Retinal pigment epithelial cell (primary cell): Measurements from ENCODE around the gene EPB42.

Source experiments
- DNase-seq: peaks from one replicate; pipeline ENCODE4 v3.0.0-alpha.2; 2010; ENCODE audit warnings: low read depth
- H3K4me3 ChIP-seq: 2 replicates; pipeline ENCODE4 v1.5.1; 2011; ENCODE audit warnings: mild to moderate bottlenecking, low read length, control low read depth, moderate library complexity
- CTCF ChIP-seq: conservative IDR thresholded peaks from 2 replicates; pipeline ENCODE4 v1.5.1; 2011; ENCODE audit warnings: low read depth, low read length, control low read depth, inconsistent platforms

Gene EPB42

GRCh38 chr15:43218908-43219706, 1.7 kb downstream of the EPB42 start:
- DNase-seq, result no peak
- H3K4me3 ChIP-seq, result no peak overlapping the region
- peak; percentile 44 for TF ChIP-seq CTCF

- H3K4me3 ChIP-seq, result no peak overlapping the region
- DNase-seq, result peak; percentile 61
- no peak for TF ChIP-seq CTCF
Observed at GRCh38 chr15:43215961-43216360, 4.9 kb downstream of the EPB42 start.

- no peak overlapping the region for H3K4me3 ChIP-seq
- no peak for TF ChIP-seq CTCF
- no peak for DNase-seq
Observed at GRCh38 chr15:43214592-43215295, 6.1 kb downstream of the EPB42 start.

GRCh38 chr15:43214169-43214568, 6.6 kb downstream of the EPB42 start:
- no peak for DNase-seq
- no peak for TF ChIP-seq CTCF
- H3K4me3 ChIP-seq, result no peak overlapping the region

- no peak for DNase-seq
- TF ChIP-seq CTCF, result no peak
Observed at GRCh38 chr15:43213466-43213865, 7.4 kb downstream of the EPB42 start.

GRCh38 chr15:43212951-43213350, 7.9 kb downstream of the EPB42 start:
- DNase-seq, result no peak
- no peak overlapping the region for H3K4me3 ChIP-seq
- TF ChIP-seq CTCF, result no peak

More at GRCh38 chr15:43213466-43213865, 7.4 kb downstream of the EPB42 start:
- no peak overlapping the region for H3K4me3 ChIP-seq

GRCh38 chr15:43212299-43212698, 8.5 kb downstream of the EPB42 start:
- TF ChIP-seq CTCF, result no peak
- H3K4me3 ChIP-seq, result no peak overlapping the region
- DNase-seq, result no peak
